ENCODE data around the gene BMI1.

Gene BMI1

DNA sequence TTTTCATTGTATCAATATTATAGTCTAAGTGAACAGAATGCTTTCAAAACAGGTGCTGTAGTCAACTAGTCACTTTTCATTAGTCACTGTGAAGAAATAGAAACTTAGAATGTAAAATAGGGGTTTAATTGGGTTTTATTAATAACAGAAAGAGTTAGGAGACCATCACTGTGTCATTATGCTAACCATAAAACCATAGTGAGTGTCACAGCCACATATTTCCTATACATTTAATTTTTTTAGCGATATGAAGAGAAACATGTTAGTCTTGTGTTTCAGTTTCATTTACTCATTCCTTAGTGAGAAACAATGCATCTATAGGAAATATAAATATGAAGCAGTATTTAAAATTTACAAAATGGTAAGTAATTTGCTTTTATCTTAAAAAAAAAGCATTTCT is 46.6 kb downstream of the BMI1 start:
- no peak for DNase-seq (ENCODE audit: low read depth)

DNA sequence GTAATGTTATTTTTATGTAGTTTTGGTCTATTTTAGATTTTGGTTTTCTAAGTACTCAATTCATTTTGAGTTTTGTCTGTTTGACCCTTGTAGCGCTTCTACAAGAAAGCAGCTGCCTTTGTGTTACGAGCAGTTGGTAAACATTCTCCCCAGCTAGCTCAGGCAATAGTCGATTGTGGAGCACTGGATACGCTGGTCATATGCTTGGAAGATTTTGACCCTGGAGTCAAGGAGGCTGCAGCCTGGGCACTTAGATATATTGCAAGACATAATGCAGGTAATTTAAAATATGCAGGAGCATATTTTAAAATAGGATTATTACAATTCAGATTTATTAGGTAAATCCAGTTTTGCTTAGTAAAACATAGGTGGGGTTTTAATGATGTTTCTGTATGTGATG is 47.5 kb downstream of the BMI1 start:
- DNase-seq (ENCODE audit: low read depth) = no peak

DNA sequence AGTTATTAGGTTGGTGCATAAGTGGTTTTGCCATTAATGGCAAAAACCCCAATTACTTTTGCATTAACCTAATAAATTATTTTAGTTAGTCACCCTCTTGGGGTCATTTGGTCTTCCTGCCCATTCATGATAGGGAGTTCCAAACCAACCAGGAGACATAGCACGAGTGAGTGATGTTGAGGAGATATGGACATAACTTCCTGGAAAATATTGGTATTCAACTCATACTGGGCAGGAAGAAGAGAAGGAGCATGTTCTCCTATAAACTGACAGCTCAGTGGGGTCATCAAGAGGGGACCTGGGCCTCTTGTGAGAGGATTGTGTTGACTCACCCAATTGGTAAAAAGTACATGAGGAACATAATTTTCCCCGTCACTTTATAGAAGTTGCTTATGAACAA is 48.1 kb downstream of the BMI1 start:
- DNase-seq (ENCODE audit: low read depth) = no peak

- no peak for DNase-seq (ENCODE audit: low read depth)
These were observed 48.7 kb downstream of the BMI1 start for GRCh38 chr10:22369434-22370072.

- no peak for DNase-seq (ENCODE audit: low read depth)
These were observed 49.4 kb downstream of the BMI1 start for GRCh38 chr10:22370320-22370719.

GRCh38 chr10:22372298-22372697 is 51.4 kb downstream of the BMI1 start:
- DNase-seq (ENCODE audit: low read depth) = no peak

GRCh38 chr10:22372917-22373316 is 52.0 kb downstream of the BMI1 start:
- DNase-seq (ENCODE audit: low read depth) = no peak

DNA sequence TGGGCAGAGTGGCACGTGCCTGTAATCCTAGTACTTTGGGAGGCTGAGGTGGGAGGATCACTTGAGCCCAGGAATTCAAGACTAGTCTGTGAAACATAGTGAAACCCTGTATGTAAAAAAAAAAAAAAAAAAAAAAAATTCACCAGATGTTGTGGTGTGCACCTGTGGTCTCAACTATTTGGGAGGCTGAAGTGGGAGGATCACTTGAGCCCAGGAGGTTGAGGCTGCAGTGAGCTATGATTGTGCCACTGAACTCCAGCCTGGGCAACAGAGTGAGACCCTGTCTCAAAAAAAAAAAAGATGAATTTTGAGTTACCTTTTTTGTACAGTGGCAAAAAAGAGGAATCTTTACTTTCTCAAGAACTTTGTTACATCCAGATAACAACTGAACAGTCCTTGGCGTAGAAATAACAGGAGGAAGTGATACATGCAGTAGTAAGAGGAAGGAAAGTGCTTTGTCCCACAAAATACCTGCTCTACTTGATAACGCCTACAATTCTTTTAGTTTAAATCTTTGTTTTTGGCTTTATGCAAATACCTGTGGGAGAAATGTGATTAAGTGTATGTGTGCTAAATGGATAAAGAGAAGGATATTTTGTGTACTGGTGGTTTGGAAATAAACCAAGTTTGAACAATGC is 53.7 kb downstream of the BMI1 start:
- DNase-seq (ENCODE audit: low read depth) = no peak

DNA sequence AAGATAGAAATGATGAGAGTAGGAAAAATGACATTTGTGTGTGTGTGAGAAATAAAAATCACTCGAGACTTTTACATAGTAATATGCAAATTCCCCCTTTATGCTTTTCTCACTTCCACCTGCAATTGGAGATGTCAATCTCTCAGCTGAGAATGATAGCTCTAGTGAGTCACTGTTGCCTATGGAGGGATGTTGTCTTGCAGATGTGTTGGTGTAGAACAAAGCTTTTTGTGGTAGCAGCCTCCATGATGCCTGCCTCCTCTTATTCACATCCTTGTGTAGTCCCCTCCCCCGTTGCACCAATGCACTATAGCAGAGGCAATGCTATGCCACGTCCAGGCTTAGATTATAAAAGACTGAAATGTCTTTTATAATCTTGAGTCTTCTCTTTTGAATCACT is 58.2 kb downstream of the BMI1 start:
- DNase-seq (ENCODE audit: low read depth) = no peak

Measured in activated T-helper 1 cell treated with Interleukin-2 at 50 U/mL for 16 hours (primary cell).